HG03457 (cell line): ENCODE data around the gene TSPAN9.

ENCODE experiments used
- ATAC-seq: cut with Tn5 transposase; IDR thresholded peaks from one replicate; pipeline ENCODE4 v1.9.1; 2021; ENCODE audit warnings: moderate number of reproducible peaks; ENCODE audit not compliant: unreplicated experiment

The TSPAN9 gene

DNA sequence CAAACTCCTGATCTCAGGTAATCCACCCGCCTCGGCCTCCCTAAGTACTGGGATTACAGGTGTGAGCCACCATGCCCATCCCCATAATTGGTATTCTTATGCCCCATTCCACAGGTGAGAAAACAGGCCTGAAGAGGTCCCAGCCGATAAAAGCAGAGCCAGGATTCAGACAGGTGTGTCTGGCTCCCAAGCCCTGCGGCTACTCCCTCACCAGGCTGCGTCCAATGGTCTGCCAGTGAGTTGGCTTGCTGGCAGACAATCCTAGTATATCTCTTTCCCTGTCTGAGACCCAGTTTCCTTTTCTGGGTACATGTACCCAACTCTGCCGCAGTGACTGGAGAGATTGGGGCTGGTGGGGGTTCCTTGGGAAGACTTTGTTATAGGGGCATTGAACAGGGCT, 1.9 kb upstream of the TSPAN9 start:
- ATAC-seq, result no peak

DNA sequence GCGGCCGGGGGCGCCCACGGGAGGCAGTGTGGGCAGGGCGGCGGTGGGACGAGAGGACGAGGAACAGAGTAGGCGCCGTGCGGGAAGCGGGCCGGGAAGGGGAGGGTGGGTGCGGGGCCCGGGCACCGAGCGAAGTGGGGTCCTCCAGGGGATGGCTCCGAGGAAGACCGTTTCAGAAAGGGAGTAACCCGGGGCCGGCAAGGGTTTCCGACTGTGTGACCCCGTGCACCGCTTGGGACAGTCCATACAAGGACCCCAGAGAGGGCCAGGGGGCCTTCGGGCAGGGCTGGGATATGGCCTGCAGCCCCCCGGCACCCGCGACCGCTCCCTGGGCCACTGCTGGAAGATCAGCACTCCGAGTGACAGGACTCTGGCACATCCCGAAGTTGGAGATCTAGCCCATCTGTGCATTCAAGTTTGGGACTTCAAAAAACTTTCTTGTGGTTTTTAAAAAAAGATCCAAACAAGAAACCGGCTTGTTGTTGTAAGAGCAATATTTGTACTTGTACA, 448 bp downstream of the TSPAN9 start:
- ATAC-seq, result no peak

DNA sequence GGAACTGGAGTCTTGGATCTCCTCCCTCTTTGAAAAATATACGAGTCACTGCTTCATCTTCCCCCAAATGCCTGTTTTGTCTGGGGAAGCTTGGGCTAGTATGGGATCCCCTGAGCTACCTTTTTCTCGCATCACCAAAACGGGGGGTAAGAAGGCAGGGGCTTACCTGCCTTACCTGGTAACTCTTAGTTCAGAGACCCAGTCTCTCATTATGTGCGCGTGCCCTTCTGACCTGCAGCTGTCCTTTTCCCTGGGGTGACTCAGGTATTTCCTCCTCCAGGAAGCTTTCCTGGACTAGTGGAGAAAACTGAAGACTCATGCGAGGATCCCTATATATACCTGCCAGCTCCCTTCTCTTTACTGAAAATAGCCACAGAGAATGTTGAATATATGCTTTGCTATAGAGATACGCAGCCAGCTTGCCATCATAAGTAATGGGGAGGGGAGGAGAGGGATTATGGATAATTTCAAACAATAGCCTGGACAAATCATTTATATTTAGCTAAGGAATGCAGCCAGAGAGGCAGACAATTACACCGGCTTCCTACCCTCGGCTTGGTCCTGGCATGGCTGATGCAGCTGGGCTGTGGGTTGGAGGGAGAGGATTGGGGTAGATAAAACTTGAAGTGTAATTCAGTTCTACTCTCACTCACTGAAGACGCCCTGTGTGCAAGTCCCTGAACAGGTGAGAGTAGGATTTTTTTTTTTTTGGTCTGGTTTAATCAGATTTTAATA, 1.1 kb downstream of the TSPAN9 start:
- no peak for ATAC-seq

DNA sequence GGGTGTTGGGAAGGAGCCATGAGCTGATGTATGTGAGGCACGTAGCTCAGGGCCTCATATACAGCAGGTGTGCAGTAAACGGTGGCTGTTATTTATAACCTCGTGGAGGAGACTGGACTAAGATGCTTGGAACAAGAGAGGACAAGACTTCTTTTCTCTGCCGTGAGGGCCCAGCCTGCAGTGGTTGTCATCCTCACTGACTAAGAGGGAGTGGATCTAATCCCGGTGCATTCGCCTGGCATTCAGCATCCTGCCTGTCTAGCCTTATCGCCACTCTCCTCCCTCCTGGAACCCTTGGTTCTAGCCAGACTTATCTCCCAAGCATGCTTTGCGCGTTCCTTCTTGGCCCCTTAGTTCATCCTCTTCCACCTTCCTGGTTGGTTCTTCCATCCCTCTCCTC, 3.9 kb downstream of the TSPAN9 start:
- ATAC-seq, result no peak

DNA sequence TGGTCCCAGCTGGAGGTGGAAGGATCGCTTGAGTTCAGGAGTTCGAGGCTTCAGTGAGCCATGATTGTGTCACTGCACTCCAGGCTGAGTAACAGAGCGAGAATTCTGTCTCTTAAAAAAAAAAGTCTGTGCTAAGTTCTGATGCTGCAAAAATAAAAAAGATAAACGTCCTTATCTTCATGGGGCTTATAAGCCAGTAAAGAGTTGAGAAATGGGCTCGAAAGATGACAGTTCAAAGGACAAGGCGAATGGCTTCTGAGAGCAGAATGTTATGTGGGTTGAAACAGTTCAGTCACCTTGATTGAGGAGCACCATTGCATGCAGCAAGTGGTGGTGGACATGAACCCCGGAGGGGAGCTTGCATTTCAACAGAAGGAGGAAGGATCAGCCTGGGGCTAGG, 4.7 kb downstream of the TSPAN9 start:
- ATAC-seq, result no peak

DNA sequence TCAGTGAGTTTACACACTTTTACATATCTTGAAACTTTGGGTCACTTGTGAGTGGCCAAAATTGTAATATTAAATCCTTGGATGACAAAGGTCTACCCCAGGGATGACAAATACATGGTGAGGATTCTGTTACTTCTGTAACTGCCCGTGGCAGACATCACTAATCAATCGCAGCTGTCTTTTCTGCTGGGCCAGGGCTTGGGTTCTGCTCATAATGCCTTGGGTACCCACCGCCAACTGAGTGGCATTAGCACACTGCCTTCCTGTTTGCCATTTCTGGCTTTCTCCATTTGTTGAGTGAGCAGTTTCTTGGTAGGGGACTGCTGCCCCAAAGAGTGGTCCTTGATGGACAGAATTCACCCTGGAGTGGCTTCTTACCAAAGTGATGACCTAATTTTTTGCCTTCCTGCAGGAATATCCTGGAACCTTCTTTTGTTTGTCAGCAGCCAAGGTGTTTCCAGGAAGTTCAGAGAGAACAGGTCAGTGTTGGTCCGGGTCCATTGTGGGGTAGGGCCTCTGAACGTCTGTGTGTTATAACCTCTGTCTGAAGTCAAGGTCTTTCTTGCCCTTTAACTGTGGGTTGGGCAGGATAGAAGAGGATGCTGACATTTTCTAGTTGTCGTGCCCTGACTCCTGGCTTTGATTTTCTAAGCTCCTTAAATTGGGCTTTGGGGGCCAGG, 6.2 kb downstream of the TSPAN9 start:
- ATAC-seq, result no peak

DNA sequence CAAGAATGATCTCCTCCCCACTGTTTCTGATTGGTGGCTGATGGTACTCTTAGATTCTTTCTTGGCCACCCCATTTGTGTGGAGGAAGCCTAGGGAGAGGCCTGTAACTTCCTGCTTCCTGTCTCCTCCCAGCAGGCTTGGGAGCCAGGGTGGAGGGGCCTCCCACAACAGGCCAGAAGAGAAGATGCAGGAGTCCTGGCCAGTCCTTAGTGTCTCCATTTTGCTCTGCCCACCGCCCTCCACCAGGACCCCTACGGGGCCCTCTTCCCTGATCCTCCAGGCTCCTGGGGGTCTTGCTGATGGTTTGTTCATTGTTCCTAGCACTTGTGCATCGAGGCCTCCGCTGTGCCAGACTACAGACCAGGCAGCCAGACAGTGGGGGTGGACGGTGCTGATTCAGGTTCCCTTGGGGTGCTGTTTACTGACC, 6.8 kb downstream of the TSPAN9 start:
- ATAC-seq, result no peak

DNA sequence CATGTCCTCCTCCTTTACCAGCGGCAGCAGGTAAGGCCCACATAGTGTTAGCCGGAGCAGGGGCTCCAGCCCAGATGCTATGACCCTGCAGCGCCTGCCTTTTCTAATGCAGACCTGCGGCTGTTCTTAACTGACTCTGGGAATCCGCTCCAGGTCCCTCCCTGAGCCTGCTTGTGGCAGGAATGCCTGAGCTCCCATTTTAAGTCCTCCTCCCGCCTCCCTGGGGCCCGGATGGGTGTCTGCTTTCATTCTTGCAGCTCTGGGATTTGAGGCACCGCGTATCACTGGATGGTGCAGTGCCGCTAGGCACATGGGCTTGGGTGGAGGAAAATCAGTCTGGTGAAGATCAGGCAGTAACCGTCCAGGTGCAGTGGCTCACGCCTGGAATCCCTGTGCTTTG, 7.6 kb downstream of the TSPAN9 start:
- ATAC-seq, result no peak

DNA sequence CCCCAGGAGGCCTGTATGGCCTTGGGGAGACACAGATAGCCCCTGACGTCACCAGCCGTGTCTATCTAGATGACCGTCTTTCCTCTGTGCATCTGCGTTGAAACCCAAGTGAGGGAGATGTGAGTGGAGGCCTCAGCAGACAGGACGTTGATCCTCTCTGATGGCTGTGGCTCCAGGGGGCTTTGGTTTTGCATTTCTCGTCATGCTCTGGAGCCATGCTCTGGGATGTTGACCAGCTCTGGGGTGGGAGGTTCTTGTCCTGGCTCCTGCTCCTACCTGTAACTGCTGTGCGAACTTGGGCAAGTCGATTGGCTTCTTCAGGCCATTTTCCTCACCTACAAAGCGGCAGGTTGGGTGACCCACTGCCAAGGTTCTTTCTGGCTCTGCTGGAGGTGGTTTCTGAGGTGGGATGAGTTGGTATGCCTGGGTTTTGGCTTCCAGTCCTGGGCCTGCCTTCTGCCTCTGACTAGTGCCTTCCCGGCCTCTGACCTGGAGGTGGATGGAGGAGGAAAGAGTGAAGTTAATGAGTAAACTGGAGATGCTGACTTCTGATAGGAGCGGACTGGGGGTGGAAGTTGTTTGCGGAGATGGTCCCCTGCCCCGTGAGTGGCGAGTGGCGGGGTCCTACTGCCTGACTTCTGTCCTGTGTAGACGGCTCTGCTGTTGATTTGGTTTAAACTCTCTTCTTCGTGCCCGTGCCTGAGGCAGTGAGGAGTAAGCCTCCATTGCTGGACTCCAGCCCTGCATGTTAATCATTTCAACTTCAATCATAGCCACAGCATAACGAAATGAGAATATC, 8.4 kb downstream of the TSPAN9 start:
- ATAC-seq, result no peak

DNA sequence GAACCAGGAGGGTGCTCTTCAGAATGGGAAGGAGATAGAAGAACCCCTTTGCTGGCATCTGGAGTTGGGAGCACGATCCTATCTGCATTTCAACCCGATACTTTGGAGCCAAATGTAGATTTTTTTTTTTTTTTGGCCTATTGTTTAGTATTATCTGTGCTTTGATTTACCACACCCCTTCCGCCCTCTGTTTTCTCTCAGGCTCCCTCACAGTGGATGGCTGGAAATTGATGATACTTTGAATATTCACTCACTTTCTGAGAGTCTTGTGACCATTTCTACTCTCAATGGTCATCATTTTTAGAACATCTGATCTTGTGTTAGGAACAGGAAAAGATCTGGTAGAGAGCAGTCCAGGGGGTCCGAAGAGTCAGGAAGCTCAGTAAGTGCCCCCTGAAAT, 9.0 kb downstream of the TSPAN9 start:
- no peak for ATAC-seq

DNA sequence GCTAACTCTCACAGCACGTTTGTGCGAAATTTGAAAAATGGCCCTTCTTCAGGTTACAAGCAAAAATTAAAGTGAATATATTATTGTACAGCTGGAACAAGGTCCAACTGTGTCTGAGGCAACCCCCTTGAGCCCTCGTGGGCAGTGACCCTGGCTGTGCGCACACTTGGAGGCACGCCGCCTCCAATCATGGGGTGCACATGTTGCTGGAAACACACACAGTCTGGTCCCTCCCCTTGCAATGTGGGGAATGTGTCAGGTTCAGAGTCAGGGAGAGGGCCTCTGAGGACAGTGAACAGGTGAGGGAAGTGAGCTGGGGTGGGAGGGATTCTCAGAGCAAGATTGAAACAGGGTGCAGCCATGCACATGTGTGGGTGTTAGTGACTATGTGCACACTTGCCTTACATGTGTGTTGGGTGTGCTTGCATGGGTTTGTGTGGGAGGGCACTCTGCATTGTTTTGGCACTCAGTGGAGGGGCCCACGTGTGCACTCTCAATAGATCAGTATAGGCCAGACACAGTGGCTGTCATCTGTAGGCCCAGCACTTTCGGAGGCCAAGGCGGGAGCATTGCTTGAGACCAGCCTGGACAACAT, 9.6 kb downstream of the TSPAN9 start:
- ATAC-seq, result no peak

DNA sequence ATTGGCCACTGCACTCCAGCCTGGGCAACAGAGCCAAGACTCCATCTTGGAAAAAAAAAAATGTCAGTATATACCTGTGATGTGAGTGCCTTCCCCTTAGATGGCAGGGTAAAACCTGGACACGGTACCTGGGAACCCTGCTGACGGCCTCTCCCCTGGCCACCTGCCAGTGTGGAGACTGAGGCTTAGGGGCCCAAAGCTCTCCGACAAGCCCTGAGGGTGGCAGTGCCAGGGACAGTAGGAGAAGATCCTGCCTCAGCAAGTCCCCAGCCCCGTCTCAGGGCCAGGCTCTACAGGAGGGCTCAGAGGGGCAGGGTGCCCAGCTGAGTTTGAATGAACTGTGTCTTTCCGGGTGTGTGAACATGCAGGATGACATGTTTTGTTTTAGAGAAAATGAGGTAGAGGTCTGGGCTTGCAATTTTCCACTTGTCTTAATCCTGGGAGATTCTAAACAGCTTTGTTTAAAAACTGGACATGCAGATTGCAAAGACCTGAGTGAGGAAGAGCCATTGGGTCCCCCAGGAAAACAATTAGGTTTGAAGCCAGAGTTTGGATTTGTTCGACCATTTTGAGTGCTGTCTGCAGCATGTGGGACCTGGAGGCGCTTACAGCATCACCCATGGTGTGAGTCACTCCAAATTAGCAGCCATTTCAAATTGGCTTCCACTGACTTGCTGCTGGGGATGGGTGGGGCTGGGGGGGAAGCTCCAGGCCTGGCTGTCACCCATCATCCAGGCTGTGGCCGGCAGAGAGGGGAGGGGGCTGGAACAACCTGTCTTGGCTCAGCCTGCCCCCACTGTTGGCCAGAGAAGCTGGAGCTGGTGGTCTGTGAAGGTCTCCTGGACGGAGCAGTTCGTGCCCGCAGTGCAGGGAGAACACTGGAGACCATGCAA, 10.8 kb downstream of the TSPAN9 start:
- ATAC-seq, result no peak

DNA sequence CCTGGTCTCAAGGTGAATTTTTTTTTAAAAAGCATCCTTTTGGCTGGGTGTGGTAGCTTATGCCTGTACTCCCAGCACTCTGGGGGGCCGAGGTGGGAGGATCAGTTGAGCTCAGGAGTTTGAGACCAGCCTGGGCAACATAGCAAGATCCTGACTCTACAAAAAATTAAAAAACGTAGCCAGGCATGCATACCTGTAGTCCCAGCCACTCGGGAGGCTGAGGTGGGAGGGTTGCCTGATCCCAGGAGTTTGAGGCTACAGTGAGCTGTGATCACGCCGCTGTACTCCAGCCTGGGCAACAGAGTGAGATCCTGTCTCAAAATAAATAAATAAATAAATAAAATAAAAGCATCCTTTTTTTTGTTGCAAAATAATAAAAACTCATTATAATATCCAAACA, 12.4 kb downstream of the TSPAN9 start:
- ATAC-seq, result no peak

DNA sequence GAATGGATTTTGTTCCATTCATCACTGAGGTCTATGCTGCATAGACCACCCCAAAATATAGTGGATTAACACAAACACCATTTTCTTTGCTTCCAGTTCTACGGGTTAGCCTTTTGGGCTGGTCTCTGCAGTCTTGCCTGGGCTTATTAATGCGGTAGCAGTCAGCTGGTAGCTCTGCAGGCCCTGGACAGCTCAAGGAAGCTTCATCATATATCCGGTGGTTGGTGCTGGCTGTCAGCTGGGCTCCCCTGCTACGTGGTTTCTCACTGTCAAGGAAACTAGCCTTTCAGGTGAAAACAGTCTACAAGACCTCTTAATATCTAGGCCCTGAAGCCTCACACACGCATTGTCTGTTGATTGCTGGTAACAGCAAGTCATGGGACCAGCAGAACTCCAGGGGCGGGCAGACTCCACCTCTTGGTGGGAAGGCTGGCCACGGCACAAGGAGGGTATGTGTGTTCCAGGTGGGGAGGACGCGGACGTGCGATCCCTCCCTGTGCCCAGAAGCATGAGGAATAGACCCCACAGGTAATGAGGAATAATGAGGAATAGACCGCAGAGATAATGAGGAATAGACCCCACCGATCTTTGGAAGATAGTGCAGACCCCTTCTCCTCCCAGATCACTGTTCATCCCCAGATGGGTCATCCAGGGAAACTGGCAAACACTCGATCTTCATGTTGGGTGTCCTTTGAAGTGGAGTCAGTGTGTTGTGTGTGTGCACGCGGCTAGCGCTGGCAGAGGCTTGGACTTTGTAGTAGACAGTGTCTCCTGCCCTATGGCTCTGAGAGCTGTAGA, 13.3 kb downstream of the TSPAN9 start:
- no peak for ATAC-seq

DNA sequence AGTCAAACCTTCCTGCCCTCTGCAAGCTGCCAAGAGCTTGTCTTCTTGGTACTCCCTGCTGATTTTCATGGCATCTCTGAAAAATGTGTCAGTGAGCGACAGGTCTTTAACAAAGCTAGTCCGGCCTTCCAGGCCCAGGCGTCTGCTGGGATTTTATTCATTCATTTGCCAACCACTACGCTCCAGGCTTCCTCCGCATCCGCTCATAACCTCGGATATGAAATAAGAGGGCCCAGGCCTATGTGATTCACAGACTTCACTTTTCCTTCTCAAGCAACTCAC, 13.8 kb downstream of the TSPAN9 start:
- no peak for ATAC-seq

DNA sequence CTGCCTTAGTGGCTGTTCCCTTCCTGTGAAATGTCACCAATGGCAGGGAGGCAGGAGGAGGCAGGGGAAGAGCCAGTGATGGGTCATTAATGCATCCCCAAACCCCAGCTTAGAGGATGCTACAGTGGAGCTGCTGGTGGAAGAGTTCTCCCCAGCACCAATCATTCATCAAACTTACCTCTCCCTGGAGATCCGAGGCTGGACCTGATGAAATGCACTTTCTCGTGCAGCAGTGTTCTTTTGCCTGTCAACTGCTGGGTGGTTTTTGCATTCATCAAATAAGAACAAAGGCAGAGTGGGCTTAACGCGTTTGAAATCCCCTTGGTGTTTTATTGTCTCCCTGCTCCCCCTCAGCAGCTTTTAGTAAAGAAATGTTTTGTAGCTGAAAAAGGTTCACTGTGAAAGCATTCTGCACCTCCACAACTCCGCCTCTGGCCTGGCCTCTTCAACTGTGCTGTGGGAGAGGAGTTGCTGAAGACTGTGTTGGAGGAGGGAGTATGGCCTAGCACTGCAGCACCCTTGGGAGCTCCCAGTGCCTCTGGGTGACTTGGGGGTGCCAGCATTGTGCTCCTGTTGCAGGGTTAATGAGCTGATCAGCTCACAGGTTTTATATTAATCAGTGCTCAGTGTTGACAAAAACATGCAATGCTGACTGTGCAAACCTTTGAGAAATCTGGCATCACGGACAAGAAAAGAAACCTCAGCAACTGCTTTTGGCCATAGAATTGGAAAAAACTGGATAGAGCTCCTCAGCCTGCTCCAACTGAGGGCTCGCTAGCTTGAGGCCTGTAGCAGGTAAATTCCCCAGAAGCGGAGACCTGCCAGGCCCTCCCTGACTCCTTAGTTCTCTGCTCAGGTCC, 14.4 kb downstream of the TSPAN9 start:
- ATAC-seq, result no peak

DNA sequence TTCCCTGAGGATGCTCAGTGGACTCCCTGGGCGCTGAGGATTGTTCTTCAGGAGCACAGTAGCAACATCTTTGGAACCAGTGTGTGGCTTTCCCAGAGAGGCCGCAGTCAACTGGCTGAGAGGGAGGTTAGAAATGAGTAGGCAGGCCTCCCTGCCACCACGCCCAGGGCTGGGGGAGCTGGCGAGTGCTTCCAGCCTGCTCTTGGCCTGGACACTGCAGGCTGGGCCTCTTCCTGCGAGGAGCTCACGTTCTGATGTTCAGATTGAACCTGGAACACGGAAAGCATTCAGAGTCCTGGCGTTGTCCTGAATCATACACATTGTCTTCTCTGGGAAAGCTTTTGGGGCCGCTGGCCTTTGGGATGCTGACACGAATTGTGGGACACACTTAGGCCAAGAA, 15.6 kb downstream of the TSPAN9 start:
- ATAC-seq, result no peak

DNA sequence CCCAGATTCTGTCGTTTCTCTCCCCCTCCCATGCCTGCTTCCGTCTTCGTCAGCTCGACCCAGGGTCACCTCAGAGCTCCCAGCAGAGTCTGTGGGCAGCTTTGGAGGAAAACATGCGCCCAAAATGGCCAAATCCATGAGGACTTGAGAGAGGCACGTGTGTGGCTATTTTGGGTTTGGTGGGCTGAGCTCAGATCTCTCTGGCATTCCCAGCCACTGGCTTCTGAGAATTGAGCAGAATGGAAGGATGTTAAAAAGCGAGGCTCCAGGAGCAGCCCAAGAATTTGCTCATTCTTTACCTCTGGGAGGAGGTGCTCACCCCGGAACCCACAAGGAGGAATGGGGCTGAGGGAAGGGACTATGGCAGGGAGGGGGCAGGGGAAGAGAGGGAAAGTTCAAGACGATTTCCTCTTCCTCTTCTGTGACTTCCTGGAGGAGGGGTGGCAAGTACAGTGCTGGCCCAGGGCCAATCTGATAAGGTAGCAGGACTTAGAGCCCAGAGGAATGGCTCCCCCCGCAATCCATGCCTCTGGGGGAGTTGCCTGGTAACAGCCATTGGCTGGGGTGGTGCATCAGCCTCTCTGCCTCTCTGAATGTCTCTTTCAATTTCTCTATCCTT, 20.1 kb downstream of the TSPAN9 start:
- no peak for ATAC-seq
